NCI-H2171 treated with DMSO at 0.1 percent for 48 hours (cell line): ENCODE data around the gene CD248.
"Not testable (repeated sequence)": the region's sequence is repeated elsewhere in the genome, so short reads cannot be mapped to it uniquely, and the experiment has no call there.

Experiments
- DNase-seq: peaks from one replicate; lab custom pipeline; 2025; lab: John Stamatoyannopoulos, UW

Gene CD248

DNA sequence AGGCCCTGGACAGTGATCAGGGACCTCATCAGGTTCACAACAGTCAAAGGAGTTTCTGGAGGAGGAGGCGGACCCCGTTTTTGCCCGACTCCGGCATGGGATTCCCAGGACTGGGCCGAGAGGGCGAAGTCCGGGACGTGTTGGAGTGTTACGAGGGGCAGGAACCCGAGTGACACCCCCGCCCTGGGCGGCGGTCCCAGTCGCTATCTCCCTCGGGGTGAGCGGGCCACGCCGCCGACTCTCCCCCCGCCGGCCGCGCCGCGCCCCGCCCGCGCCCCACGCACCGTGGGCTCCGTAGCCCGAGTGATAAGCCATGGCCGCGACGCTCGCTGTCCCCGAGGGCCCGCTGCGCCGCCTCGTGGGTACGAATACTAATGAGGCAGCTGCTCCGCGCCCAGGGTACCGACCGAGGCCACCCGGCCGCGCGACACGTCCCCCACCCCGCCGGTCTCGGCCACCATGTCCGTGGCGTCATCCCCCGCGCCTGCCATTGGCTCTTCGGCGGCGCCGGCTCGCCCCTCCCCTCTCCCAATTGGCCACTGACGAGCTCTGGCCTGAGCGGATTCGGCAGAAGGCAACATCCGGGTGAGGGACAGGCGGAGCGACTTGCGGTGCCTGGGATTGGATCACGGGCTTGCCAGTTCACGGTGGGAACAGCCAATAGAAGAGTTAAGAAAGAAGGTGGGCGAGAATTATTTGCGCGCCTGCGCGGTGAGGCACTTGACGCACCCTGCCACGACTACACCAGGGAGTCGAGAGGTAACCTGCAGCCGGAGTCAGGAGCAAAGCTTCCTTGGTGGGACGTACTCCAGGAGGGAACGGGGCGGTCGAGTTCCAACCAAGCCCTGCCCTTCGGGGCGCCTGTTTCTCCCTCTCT is 27.9 kb downstream of the CD248 start, which contains the start of gene YIF1A:
Gene YIF1A, minus strand, starts transcription at position 473 of the 877 bp plus-strand sequence. Its CDS starts 158 bp downstream, at position 315.
- DNase-seq, result peak; percentile 99

DNA sequence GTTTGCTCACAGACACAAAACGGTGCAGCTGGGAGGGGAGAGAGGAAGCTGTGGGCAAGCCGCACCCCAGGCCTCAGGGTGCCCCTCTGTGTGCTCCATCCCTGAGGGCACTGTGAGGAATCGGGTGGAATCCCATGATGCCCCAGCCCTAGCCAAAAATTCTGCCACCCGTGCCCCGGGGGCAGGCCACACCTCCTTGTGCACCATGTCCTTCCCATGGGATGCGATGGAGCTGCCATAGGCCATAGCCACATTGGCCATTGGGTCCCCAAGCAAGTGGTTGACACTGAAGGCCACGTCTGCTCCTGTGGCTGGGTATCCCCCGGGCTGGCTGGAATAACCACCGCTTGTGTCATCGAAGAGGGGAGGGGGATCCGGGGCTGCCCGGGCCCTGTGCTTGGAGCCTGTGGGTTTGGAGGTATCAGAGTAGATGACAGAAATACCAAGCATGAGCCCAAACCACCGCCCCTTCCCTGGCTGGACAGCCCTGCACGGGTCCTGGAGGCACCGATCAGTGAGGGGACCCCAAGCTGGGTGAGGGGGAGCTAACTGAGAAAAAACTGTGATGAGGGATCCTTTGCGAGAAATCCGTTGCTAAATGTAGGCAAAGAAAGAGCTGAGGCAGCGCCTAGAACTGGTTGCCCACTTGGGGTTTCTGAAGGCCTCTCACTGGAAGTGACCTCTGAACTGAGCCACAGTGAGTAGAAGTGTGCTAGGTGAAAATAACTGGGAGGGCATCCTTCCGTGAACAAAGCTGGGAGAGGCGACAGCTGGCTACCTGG is 28.8 kb downstream of the CD248 start:
- no peak for DNase-seq

DNA sequence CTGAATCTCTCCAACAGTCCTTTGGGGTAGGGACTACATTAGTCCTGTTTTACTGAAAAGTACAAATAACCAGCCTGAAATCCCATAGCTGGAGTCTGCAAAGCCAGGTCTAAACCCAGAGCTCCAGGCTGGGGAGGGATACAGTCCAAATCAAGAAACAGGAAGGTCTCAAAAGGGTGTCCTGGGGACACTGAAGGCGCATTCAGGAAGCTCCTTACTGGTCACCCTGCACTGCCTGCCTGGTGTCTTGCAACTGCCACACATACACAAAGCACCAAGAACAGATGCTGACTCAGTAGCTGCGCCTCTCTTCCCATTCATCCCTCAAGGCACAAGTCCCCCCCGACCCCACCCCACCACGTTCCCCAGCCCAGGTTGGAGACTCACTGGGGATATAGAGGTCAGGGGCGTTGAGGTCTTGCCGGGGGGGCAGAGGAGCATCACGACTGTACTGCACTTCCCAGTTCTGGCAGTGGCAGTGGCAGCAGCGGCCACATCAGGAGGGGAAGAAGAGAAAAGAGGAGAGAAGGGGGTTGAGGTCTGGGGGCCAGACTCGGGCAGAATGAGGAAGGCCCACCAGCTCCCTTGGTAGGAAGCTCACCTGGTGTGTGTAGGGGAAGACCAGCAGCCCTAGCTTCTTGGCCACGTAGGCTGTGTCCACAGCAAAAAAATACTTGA is 29.5 kb downstream of the CD248 start:
- no peak for DNase-seq

DNA sequence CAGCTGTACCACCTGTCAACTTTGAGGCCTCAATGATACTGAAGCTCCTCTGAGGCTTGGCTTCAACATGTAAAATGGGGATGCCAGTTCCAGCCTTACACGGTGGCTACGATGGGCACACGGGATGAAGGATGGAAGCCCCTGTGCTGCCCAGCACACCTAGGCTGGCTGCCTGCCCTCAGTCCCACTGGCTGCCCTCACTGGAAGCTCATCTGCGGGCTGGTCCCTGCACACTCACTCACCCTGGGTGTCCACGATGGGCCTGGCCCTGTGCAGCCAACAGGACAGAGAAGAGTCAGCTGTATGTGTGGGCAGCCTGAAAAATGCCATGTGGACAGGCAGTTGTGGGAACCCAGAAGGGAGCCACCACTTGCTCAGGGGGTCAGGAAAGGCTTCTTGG is 30.1 kb downstream of the CD248 start:
- no peak for DNase-seq

DNA sequence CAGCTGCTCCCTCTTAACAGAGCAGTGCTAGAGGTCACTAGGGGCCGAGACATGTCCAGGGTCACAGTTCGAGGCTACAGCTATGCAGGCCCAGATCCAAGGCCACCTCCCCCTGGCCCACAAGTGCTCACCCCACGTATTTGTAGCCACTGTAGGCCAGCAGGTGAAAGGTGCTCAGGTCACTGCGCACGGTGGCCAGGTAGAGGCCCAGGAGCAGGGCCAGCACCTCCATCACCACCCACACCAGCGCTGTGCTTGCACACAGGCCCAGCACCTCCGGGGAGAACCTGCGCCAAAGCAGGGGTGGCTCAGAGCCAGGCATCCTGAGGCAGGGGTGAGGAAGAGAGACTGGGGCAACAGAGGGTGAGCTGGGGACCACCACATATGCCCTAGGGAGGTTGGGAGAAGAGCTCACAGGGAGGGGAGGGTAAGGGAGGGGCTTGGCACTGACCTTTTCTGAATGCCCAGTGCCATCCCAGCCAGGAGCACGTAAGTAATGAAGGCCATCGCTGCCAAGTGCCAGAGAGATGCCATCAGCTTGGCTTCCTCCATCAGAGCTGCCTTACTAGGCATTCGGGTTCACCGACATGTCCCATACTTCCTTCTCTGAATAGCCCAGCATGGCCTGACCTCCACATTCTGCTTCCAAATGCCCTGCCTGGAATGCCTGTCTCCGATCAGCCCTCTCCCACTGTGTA is 31.4 kb downstream of the CD248 start:
- no peak for DNase-seq

DNA sequence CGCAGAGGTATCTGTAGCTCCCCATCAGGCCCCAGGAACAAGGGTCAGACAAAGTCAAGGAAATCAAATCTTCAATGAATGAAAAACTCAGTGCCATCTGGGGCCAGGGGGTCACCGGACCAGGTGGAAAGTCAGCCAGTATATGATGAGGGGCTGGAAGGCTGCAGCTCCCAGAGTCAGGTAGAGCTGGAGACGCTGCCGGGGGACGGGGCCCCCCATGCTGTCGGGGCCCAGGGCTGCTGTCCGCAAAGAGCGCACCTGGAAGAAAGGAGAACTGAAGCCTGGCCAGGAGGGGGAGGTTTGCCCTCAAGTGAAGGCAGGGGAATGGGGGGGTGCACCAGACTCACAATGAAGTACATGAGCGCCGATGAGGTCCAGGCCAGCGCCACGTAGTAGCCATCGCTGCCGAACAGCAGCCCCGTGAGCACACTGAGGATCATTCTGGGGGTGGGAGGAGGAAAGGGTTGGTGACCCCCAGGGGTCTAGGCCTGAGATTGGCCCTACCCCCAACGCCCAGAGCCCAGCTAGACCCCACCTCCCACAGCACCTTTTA is 32.2 kb downstream of the CD248 start:
- no peak for DNase-seq

DNA sequence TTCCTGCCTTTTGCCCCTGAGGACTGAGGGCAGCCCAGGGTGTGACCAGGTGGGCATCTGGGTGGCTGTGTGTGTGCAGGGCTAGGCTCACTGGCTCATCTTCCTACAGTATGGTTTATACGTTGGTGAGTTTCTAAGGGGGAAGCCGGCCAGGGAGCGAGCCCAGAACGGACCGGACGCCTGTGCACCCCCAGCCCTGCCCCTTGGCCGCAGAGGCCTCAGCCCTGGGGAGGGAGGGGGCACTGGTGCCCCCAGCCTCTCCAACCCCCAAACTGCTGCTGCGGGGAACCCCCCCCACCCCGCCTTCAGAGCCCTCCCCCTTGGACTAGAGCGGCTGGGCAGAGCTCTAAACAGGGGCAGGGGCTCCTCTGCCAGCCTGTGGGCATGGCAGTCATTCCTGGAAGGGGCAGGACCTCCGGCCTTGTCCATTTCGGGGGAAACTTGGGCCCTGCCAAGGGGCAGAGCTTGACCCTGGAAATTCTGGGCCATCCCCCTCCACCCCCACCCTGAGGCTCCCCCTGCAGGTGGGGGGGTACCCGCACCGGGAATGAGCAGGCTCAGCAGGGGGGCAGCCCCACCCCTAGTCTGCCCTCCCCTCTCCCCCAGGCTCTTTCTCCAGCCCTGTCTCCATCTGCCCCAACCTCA is 33.3 kb downstream of the CD248 start:
- DNase-seq, result no peak

DNA sequence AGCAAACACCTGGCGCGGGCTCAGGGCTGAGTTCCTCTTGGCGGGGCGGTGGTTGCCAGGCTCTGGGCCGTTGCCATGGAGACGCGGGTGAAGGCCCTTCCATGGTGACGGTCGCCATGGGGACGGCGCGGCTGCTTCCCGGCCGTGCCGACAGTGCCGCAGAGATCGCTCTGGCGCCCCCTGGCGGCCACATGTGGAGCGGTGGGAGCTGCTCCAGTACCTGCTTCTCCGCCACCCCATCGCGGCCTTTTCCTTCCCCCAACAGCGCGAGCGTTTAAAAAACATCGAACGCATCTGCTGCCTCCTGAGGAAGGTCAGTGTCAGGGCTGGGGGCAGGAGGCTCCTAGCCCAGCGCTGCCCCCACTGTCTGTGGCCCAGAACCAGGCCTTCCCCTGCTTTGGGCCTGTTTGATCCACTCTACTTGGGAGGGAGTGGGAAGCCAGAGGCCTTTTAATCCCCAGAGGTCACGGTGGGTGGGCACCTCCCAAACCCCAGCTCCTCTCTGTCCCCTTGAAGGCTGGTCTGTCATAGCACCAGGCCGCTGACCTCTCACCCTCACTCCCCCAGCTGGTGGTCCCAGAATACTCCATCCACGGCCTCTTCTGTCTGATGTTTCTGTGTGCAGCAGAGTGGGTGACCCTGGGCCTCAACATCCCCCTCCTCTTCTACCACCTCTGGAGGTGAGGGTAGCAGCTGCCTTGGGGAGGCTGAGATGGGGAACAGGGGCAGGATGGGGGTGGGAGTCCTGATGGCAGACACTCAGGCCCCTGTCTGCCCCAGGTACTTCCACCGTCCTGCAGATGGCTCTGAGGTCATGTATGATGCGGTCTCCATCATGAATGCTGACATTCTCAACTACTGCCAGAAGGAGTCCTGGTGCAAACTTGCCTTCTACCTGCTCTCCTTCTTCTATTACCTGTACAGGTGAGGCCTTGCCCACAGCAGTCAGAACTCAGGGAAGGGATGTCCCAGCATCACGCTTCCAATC is 34.1 kb downstream of the CD248 start:
- peak; percentile 97 for DNase-seq

DNA sequence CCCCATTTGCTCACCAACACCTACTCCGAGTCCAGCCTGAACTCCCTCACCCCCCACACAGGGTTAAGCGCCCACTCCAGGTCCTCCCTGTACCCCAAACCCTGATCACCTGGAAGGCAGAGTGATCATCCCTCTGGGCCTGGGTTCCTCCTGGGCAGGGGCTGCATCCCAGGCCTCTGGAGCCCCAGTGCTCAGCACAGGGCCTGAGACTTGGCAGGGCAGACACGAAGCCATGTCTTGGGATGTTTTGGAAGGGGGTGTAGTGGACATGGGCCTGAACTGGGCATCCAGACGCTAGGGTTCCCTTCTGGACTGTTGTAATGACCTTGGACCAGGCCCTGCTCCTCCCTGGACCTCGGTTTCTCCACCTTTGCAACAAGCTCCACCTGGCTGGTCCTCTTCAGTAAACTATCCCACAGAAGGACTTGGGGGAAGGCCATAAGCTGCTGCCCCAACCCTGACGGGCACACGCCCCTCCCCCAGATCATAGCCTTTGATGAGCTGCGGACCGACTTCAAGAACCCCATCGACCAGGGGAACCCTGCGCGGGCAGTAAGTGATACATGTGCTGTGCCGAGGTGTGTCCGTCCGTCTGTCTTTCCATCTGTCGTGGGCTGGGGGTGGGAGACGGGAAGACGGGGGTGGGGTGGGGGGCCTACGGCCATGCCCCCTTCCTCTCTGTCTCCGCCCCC is 34.9 kb downstream of the CD248 start:
- DNase-seq, result no peak

DNA sequence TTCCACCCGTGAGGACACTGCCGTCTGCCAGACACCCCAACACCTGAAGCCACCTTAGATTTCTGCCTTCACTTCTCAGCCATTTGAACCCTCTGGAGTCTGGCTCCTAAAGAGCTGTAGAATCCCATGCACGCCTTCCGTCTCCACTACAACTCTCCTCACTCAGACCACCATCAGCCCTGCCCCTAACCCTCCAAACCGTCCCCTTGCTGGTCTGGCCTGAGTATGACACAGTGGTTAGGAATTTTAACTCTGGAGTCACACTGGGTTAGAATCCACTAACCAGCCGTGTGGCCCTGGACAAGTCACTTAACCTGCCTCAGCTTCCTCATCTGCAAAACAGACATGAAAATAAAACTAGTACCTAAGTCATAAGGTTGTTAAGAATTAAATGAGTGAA is 35.8 kb downstream of the CD248 start:
- DNase-seq, result no peak

DNA sequence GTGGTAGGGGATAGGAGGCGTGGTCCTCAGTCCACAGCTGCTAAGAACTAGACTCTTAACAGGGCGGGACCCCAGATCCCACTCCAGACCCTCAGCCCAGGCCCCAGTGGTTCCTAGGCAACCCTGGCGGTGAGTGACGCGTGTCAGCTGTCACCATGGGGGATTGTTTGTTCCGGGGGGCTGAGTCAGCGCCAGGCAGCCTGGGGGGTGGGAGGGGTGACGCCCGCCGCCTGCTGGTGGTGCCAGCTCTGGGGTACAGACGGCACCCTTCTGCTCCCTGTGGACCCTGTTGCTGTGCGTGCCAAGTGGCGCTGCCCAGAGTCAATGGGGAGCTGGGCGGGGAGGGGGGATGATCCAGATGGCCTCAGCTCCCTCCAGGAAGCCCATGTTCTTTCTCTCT is 36.4 kb downstream of the CD248 start:
- DNase-seq, result peak; percentile 92

DNA sequence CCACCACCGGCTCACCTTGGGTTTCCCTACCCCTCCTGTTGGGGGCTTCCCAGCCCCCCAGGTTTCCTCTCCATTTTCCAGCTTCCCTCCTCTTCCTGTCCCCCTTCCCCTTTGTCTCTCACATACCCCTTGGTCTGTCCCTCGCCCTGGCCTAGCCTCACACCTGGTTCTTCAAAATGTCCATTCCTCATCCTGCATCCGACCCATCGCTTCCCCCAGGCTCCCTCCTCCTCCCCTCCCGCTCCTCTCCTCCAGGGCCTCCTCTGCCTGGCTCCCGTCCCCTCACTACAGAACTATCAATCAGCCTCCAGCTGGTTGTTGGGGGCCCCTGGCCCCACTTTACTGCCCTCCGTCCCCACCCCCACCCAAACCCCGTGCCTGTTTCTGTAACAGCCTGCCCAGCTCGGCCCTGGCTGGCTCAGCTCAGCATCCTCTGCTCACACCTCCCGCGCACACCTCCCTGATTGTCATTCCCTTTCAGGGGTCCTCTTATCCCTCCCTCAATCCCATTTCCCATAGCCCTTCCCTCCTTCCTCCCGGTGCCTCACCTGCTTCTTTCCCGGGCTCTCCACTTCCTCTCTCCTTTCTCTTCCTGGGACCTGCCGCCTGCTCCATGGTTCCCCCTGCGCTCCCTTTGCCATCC is 37.6 kb downstream of the CD248 start:
- peak; percentile 71 for DNase-seq

DNA sequence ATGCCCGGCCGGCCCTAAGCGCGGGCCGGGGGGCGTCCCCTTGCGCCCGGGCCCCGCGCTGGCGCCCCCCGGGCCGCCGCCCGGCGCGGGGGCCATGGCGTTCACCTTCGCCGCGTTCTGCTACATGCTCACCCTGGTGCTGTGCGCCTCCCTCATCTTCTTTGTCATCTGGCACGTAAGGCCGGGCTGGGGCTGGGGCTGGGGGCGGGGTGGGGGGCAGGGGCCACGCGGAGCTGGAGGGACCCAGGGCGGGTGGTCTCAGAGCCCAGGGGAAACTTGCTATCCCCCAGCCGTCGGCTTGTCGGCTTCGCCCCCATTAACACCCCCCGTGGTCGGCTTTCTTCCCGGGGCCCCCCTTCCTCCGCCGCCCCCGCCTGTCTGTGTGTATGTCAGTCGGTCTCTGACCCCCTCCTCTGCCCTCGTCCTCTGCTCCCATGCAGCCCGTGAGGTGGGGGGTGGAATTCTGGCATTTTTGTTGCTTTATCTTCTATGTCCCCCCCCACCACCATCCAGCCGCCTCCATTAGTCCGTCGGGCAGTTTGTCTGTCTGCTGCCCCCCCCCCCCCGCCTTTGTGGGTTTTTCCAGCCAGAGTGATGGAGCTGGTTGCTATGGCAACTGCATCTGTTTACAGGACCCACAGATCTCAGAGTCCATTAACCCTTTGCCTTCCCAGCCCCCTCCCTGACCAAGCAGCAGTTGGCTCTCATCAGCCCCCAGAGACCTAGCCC is 38.3 kb downstream of the CD248 start:
- peak; percentile 50 for DNase-seq

DNA sequence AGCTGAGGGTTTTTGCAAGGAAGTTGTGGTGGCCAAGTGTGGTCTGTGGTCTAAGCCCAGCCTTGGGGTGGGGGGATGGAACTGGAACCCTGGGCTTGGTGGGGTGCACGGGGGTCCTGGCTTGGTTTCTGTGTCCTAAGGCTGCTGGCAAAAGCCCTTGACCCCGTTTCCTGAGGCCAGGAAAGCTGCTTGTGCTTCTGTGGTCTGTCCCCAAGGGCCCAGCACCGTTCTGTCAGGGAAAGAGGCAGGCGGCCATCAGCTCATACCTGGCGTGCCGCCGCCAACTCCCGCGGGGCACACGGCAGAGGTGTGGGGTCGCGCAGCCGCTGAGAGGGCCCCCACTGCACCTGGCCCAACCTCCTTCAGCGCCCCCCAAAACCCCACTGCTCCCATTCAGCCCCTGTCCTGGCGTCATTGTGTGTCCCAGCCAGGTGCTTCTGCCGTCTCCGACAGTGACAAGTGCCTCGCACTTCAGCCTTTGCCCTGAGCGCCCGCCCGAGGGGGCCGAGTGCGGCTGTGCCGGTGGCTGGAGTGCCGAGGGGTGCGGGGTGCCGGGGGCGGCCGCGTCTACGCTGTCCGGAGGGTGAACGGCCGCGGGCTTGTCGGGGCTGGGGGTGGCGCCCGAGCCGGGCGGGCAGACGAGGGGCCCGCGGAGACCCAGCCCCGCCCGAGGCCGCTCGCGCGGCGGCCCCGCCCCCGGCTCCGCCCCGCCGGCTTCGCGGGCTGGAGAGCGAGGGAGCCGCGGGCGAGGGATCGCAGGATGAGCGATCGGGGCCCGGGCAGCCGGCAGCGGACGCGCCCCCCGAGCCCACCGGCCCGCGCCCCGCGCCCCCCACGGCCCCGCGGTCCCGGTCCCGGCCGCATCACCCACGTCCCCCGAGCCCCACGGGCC is 39.1 kb downstream of the CD248 start, which contains the start of gene CNIH2:
Gene CNIH2, plus strand, starts transcription at position 705 of the 892 bp plus-strand sequence. CDS start 282 bp downstream, outside the sequence.
- peak; percentile 35 for DNase-seq

DNA sequence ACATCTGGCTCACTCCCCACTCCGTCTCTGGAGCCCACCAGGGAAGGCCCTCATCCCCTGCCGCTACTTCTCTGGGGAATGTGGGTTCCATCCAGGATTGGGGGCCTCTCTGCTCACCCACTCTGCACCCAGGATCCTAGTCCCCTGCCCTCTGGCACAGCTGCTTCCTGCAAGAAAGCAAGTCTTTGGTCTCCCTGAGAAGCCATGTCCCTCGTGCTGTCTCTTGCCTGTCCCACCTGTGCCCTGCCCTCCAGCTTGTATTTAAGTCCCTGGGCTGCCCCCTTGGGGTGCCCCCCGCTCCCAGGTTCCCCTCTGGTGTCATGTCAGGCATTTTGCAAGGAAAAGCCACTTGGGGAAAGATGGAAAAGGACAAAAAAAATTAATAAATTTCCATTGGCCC is 39.8 kb downstream of the CD248 start:
- not testable (repeated sequence) for DNase-seq

DNA sequence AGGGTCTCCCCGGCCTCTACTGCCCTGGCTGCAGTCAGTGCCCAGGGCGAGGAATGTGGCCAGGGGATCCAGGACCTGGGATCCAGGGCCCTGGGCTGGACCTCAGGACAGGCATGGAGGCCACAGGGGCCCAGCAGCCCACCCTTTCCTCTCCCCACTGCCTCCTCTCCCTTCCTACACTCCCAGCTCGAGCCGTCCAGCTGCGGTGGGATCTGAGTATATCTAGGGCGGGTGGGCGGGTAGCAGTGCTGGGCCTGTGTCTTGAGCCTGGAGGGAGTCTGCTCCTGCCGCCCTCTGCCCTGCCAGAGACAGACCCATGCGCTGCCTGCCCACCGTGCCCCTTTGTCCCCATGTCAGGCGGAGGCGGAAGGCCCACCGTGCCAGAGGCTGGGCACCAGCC is 40.2 kb downstream of the CD248 start:
- not testable (repeated sequence) for DNase-seq
